ENCODE measurements around the gene PIP5K1B.
A peak's percentile ranks its signal among the peaks of the same experiment; 100 is the strongest.

PIP5K1B gene

GRCh38 chr9:69027355-69028097 is 322.5 kb downstream of the PIP5K1B start:
- H3K27ac ChIP-seq: no peak overlapping the region
- peak; percentile 90 for TF ChIP-seq CTCF (conservative IDR thresholded peaks at IDR 0.05)

GRCh38 chr9:69028754-69029153 is 323.7 kb downstream of the PIP5K1B start:
- H3K27ac ChIP-seq: no peak overlapping the region

GRCh38 chr9:69029535-69029934 is 324.5 kb downstream of the PIP5K1B start:
- no peak overlapping the region for H3K27ac ChIP-seq
- no peak for TF ChIP-seq CTCF (conservative IDR thresholded peaks at IDR 0.05)

More at GRCh38 chr9:69028754-69029153, 323.7 kb downstream of the PIP5K1B start:
- TF ChIP-seq CTCF (conservative IDR thresholded peaks at IDR 0.05): no peak

- no peak overlapping the region for H3K27ac ChIP-seq
- no peak for TF ChIP-seq CTCF (conservative IDR thresholded peaks at IDR 0.05)
Observed at GRCh38 chr9:69030851-69031645, 326.0 kb downstream of the PIP5K1B start.

GRCh38 chr9:69034071-69034470 is 329.0 kb downstream of the PIP5K1B start:
- TF ChIP-seq CTCF (conservative IDR thresholded peaks at IDR 0.05): no peak
- H3K27ac ChIP-seq: no peak overlapping the region

- TF ChIP-seq CTCF (conservative IDR thresholded peaks at IDR 0.05): peak; percentile 98
Observed at GRCh38 chr9:69035438-69036308, 330.6 kb downstream of the PIP5K1B start, which contains the start of gene FXN. TSS of gene FXN (plus strand) at chr9:69035752. CDS start at chr9:69035783, 31 bp downstream.

More at GRCh38 chr9:69035438-69036308, 330.6 kb downstream of the PIP5K1B start, which contains the start of gene FXN:
- H3K27ac ChIP-seq: peak within 1 kb of the TSS; percentile 84
